PC-3 (cell line): ENCODE data around the gene THOC5.

ENCODE experiments used
- EZH2phosphoT487 ChIP-seq: fragments of 300-600 bp; sonication (generic); IDR thresholded peaks from 2 replicates; pipeline ENCODE4 v1.6.1; 2018; ENCODE audit warnings: mild to moderate bottlenecking, antibody characterized with exemption, low read length, borderline replicate concordance
- TF ChIP-seq, protein P1 (sequence below): fragments of 300-600 bp; sonication (generic); conservative IDR thresholded peaks from 2 replicates; pipeline ENCODE4 v1.5.1; 2017; ENCODE audit warnings: antibody characterized with exemption, low read depth, mild to moderate bottlenecking, low read length

- TF ChIP-seq, protein P1, sequence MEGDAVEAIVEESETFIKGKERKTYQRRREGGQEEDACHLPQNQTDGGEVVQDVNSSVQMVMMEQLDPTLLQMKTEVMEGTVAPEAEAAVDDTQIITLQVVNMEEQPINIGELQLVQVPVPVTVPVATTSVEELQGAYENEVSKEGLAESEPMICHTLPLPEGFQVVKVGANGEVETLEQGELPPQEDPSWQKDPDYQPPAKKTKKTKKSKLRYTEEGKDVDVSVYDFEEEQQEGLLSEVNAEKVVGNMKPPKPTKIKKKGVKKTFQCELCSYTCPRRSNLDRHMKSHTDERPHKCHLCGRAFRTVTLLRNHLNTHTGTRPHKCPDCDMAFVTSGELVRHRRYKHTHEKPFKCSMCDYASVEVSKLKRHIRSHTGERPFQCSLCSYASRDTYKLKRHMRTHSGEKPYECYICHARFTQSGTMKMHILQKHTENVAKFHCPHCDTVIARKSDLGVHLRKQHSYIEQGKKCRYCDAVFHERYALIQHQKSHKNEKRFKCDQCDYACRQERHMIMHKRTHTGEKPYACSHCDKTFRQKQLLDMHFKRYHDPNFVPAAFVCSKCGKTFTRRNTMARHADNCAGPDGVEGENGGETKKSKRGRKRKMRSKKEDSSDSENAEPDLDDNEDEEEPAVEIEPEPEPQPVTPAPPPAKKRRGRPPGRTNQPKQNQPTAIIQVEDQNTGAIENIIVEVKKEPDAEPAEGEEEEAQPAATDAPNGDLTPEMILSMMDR: no peak
- TF ChIP-seq EZH2phosphoT487: no peak
Observed at GRCh38 chr22:29536411-29536810, 17.1 kb downstream of the THOC5 start.
